ENCODE results near the gene PPCS.

Gene PPCS

DNA sequence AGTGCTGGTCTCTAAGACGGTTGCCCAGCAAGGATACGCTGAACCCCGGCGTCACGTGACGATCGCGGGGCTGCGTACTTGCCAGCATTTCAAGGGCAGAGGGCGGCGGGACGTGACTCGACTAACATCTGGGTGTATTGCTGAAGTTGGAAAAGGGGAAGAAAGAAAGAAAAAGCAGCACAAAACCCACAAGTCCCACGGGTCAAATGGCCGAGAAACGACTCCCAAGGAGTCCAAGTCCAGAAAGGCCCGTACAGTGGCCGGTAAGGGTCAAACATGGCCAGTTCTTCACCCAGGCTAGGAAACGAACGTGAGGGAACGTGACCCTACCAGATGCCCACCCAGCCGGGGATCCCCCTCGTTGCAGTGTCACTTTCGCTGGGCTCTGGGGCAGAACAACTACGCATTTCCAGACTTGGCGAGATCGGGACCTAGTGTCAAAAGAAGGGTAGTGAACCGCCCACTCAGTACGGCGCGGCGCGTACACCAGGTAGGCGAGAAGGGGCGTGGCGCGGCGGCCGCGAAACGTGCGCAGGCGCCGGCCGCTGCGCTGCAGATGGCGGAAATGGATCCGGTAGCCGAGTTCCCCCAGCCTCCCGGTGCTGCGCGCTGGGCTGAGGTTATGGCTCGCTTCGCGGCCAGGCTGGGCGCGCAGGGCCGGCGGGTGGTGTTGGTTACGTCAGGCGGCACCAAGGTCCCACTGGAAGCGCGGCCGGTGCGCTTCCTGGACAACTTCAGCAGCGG is at the start of gene PPCS, which contains the start of gene ZMYND12:
PPCS (plus strand) TSS at position 534 of the 744 bp plus-strand sequence; CDS start at position 557, 23 bp downstream.
ZMYND12 (minus strand) TSS at position 13 of the 744 bp plus-strand sequence. CDS start 25 bp downstream, outside the sequence.
- DNase-seq: peak; percentile 81 to 86 (median 84)

GRCh38 chr1:42414551-42415496 is 41.5 kb upstream of the PPCS start:
- no peak for DNase-seq

DNA sequence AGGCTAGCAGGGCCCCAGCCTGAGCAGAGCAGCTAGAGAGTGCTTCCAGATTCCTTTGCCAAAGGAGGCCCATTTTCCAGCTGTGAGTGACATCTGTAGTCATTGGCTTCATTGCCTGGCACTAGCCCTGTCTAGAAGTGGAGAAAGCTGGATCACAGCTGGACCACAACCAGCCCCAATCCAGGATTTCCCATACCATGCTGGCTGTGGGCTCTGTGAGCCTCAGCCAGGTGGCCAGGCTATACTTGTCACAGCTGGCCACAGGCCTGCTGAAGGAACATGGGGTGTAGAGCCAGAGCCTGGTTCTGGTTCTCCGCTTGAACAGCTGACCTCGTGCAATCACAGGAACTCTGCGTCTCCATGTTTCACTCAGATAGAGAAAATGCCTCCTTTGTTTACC is 39.2 kb upstream of the PPCS start:
- DNase-seq: no peak

GRCh38 chr1:42418516-42418915 is 37.8 kb upstream of the PPCS start:
- DNase-seq: no peak

- DNase-seq: no peak
Observed at GRCh38 chr1:42419126-42419821, 37.1 kb upstream of the PPCS start.

GRCh38 chr1:42420121-42420520 is 36.2 kb upstream of the PPCS start:
- no peak for DNase-seq

DNA sequence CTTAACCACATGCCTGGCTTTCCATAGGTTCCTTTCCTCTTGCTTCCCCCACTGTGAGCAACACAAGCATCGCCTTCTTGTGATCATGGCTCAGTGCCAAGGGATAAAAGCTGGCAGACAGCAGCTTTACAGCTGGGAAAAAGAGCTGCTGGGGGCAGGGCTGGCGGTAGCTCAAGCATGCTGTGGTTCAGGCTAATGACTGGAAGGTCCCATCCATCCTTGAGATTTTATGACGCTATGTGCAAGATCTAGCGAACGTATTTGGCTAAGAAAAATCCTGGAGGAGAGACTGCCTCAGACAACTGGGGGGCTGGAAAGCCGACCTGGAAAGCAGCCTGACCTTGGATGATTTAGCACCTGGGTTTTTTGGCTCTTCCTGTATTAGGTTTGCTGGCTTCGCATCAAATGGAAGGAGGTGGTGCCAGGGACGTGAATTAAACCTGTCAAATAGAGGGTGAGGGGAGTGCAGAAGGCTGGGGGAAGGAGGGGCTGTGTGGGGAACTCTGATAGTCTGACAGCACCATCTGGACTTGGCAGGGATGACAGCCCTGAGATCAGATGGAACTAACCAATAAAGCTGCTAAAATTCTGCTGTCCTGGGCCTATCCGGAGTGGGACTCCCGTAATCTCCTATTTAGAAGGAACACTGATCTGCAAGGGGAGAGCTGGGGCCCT is 35.3 kb upstream of the PPCS start:
- DNase-seq: no peak

DNA sequence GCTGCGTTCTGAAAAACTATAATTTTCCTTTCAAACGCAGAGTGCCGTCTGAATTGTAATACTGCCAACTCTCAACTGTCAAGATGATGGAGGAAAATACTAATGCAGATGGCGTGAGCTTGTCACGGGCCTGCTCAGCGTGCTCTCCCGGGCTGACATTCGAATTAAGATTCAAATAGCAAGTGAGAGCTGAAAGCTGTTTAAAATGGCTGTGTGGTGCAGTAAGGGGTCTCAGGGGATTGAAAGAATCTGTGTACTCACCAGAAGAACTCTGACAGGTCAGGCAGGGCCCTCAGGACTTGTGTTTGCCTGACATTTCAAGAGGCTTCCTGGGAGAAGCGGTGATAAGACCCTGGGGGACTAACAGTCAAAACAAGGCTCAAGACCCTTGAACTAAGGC is 33.6 kb upstream of the PPCS start:
- DNase-seq: no peak

- DNase-seq: no peak
Observed at GRCh38 chr1:42423681-42424080, 32.7 kb upstream of the PPCS start.

DNA sequence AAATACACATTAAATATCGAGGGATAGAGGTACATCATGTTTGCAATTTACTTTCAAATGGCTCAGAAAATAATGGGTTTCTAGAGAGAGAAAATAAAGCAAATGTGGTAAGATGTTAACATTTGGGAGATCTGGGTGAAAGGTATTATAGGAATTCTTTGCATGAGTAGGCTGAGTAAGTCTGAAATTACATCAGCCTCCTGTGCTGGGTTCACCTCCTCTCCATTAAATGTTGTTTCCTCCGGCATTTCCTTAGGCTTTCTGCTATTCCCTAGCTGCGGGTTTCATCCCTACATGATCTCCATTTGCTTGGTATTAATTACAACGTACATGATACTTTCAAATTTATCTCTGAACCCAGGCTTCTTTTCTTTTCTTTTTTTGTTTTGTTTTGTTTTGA is 32.1 kb upstream of the PPCS start:
- DNase-seq: no peak

DNA sequence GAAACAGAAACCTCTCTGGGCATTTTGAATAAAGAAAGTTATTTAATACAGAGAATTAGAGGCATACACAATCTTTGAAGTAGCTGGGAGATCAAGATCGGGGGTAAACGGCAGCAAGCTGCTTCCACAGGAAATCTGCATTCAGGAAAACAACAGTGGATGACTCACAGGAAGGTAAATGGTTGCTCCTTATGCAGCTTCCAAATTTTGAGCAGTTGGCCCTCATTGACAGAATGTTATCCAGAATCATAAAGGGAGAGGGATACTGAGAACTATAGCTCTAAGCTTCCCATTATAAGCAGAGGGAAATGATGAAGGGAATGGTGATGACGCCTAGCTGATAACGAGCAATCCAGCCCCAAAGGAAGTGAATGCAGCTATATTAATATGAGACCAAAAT is 29.1 kb upstream of the PPCS start:
- no peak for DNase-seq

GRCh38 chr1:42429603-42430002 is 26.7 kb upstream of the PPCS start:
- no peak for DNase-seq

GRCh38 chr1:42430286-42431135 is 25.8 kb upstream of the PPCS start:
- DNase-seq: no peak

DNA sequence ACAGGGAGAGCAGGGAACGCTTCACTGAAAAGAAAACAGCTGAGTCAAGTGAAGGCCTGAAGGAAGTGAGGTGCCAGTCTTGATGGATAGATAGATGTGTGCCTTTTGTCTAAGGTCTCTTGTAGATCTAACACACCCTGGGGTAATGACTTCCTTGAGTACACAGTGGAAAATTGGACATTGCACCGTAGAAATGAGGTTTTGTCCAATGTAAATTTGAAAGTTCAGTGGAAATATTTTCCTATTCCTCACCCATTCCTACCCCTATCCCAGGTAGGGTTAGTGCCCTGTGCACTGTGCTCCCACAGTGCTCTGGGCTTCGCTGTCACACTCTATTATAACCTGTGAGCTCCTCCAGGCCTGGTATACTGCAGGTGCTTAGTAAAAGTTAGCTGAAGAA is 24.8 kb upstream of the PPCS start:
- DNase-seq: no peak

DNA sequence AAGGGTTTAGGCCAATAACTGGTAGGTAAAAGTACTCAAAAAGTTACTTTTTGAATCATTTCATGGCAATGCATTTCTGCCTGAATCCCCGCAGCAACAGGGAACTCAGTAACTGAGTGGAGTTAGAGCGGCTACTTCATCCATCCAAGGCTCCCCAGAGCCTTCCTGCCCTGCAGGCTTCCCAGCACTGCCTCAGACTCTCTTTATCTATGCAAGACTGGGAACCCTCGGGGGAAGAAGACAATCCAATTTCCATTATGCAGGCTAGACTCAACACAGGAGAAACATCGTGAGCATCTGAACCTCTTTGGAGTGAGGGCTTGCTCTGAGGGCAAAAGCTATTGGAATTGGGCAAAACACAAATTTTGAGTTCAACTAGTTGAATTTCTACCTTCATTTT is 23.6 kb upstream of the PPCS start:
- DNase-seq: no peak

- no peak for DNase-seq
Observed at GRCh38 chr1:42433369-42433768, 23.0 kb upstream of the PPCS start.

DNA sequence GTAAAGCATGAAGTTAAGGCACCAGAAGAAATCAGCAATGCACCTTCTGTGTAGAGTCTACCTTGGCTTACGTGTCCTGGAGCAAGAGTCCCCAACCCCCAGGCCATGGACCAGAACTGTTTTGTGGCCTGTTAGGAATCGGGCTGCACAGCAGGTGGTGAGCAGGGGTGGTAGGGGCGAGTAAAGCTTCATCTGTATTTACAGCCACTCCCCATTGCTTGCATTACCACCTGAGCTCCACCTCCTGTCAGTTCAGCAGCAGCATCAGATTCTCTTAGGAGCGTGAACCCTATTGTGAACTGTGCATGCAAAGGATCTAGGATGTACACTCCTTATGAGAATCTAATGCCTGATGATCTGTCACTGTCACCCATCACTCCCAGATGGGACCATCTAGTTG is 22.0 kb upstream of the PPCS start:
- DNase-seq: no peak

- no peak for DNase-seq
Observed at GRCh38 chr1:42439940-42440339, 16.4 kb upstream of the PPCS start.

- no peak for DNase-seq
Observed at GRCh38 chr1:42442662-42443061, 13.7 kb upstream of the PPCS start.

DNA sequence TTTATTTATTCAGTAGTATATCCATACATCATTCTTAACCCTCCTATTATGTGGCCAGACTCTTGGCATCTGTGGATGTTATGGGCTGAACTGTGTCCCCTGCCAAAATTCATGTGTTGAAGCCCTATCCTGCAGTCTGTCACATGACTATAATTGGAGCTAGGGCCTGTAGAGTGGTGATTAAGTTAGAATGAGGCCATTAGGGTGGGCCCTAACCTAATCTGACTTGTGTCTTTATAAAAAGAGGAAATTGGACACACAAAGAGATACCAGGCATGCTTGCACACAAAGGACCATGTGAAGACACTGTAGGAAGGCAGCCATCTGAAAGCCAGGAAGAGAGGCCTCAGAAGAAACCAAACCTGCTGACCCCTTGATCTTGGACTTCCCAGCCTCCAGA is 7.1 kb upstream of the PPCS start:
- DNase-seq: no peak

DNA sequence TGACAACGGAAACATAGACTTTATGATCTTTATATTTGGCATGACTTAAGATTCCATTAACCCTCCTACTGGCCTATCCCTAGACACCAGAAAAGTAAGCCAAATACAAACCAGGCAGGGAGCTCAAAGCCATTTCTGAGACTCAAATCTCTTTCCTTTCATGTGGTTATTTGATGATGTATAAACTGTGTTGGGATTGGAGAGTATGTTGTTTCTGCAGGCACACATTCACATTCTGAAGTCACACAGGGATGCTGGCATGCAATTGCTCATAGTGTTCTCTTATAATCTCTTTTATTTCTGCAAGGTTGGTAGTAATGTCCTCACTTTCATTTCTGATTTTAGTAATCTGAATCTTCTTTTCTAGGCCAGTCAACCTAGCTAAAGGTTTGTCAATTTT is 6.3 kb upstream of the PPCS start:
- DNase-seq: no peak

- DNase-seq: no peak
Observed at GRCh38 chr1:42453386-42453785, 3.0 kb upstream of the PPCS start.

Measured in activated CD4-positive, CD25-positive, alpha-beta regulatory T cell (primary cell).